Measurements from ENCODE around the gene MAPRE2.

MAPRE2 gene

GRCh38 chr18:35063875-35064690 is 22.9 kb downstream of the MAPRE2 start:
- no peak for DNase-seq

GRCh38 chr18:35067454-35067853 is 26.2 kb downstream of the MAPRE2 start:
- DNase-seq: no peak

DNA sequence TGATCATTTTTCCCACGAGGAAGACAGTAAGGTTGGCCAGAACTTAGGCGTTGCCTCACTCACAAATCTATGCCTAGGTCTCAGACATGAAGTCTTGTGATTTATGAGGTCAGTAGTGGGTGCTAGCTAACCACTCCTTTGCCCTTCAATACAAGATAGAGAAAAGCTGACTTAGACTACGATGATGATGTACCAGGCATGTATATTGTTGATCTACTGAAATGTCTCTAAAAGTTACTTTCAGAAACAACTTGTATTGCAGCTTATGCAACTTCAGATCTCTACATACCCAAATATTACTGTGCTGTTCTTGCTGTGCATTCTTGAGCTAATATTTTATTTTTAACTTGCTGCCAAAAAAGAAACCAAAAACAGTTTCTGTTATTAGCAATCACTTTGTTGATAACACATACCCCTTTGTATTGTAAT is 30.6 kb downstream of the MAPRE2 start:
- DNase-seq: no peak

GRCh38 chr18:35072616-35073015 is 31.4 kb downstream of the MAPRE2 start:
- no peak for DNase-seq

GRCh38 chr18:35073186-35074105 is 32.2 kb downstream of the MAPRE2 start:
- DNase-seq: no peak

DNA sequence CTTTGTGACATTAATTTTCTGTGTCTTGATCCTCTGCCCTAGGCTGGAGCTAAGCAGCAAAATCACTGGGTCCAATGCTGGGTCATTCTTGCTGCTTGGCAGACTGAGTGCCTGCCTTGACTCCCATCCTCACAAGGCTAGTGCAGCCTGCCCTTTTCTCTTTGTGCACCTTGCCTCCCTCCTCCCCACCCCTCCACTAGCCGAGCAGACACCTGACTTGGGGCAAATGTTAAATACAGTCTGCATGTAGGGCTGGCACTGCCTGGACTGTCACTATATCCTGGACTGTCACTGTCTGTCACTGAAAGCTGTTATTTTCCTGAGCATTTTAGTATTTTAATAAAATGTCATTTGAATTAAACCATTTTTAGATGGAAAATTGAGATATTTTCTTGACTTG is 33.4 kb downstream of the MAPRE2 start:
- DNase-seq: no peak

DNA sequence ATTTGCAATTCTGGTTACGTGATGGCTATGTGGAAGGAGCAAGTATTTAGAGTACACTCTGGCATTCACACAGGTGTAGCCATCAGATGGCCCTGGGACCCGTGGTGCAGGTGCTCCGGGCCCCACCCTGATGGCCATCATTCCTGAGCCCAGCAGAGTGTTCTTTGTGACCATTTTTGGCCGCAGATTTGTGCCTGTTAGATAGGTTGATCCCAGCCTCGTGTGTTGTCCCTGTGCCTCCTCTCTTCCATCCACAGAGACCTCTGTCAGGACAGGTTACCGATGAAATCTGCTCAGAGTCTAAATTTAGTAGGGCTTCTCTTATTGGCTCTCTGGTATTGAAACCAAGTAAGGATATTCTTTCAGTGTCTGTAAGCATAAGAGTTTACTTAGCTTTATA is 33.9 kb downstream of the MAPRE2 start:
- DNase-seq: no peak

- no peak for DNase-seq
These were observed 35.1 kb downstream of the MAPRE2 start for GRCh38 chr18:35076135-35076924.

DNA sequence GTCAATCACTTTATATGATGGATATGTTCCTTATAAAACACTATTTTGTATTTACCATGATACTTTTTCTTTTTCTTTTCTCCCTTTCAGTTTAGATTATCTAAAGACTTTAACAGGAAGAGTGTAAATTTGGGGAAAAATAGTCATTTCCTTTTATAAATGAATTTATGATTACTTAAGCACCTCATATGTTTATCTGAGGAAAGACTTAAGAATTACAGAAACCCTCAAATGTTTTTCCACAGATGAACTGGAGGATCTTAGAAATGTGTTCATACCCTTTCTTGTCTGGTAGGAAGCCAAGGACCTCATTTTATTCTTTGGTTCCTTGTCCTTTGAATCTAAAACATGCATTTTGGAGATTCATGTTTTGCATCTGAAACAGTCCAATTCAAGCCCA is 36.7 kb downstream of the MAPRE2 start:
- no peak for DNase-seq

DNA sequence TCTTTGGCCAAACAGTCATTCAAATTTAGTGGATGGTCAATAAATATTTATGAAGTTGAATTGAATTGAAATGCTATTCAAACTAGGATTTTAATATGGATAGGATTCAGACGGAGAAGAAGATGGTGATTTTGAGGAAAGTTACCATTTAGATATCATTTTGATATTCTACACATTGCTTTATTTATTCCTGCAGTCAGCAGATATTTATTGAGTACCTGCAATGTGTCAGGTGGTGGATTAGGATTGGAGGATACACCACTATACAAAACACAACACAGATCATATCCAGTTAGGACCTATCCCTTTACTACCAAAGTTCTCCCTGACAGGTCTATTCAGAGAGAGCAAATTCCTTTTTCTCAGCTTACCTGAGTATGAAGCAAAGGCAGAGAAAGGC is 38.8 kb downstream of the MAPRE2 start:
- no peak for DNase-seq

DNA sequence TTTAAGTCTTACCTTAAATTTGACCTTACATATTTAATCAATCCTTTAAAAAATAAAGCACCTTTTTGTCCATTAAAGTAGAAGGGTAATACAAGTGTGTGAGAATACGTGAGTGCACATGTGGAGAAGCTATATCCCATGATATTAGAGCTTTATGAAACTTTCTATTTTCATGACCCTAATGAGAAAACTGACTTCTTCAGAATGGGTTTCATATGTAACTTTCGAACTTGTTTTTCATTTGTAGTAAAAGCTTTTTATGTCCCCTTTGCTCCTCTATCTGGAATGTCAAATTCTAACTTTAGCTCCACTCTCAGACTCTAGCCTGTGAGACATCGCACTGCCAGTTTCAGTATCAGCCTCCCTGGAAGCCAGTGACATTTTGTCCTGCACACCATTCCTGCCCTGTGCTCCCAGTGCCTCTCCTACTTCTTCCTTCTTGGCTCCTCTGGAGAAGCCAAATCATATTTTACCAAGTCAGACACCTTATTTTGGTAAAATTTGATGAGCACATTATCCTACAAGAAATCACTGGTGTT is 42.0 kb downstream of the MAPRE2 start:
- no peak for DNase-seq

- no peak for DNase-seq
These were observed 43.6 kb downstream of the MAPRE2 start for GRCh38 chr18:35084494-35085449.

DNA sequence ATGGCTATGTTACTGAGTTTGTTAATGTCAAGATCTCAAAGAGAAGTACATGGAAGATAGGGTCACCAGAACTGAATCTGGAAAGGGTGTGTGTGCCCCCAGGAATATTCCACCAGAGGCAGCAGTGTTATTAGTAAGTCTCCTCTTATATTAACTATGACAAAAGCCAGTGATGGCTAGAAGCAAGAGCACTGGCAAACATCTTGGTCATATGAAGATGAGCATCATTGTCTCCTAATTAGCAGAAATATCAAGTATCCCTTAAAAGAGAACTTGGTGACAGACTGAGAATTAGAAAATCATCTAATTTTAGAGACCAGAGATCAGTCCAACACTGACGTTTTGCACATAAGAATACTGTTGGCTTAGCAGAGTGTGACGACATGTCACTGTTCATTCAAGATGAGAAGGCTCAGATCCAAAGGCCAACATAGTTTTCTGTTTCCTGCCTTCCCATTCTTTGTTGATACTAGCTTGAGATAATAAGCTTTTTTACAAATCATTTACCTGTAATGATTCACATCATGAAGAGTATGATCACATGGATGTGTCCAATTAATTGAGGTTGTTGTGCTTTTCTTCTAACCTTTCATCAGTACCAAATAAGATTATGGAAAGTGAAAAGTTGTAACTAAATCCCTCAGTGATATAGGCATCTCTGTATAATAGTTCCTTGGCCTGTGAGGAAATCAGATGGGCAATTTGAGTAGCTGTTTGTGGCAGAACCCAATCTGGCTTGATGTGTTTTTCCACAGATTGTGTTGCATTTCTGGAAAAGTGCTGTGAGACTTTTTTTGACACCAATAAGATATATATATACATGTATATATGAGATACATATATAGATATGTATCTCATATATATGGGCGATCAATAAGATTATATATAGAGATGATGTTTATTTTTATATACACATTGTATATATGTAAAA is 44.5 kb downstream of the MAPRE2 start:
- no peak for DNase-seq

DNA sequence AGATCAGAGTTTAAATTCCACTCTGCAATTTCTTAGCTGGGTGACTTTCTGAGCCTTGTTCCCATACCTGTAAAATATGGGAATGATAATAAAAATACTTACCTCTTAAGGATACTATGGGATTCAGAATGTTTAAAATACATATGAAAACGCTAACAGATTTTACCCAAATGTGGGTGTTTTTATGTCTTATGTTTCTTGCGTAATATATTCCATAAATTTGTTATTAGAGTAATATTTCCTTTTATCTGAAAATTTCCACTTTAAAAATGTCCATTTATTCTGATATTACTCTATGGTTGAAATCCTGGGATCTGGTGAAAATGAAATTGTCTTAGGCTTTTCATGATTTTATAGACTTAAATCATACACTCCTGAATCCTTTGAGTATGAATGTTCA is 45.5 kb downstream of the MAPRE2 start:
- DNase-seq: no peak

DNA sequence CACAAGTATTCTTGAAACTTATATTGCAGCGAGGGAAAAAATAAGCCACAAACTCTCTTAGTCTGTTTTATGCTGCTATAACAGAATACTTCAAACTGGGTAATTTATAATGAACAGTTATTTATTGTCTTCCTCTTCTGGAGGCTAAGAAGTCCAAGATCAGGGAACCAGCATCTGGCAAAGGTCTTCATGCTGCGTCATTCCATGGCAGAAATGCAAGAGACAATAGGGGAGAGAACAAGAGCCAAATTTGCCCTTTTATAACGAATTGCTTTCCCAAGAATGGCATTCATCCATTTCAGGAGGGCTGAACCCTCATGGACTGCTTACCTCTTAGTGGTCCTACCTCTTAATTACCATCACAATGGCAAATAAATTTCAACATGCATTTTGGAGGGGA is 46.5 kb downstream of the MAPRE2 start:
- DNase-seq: no peak

GRCh38 chr18:35088921-35089320 is 47.7 kb downstream of the MAPRE2 start:
- DNase-seq: no peak

DNA sequence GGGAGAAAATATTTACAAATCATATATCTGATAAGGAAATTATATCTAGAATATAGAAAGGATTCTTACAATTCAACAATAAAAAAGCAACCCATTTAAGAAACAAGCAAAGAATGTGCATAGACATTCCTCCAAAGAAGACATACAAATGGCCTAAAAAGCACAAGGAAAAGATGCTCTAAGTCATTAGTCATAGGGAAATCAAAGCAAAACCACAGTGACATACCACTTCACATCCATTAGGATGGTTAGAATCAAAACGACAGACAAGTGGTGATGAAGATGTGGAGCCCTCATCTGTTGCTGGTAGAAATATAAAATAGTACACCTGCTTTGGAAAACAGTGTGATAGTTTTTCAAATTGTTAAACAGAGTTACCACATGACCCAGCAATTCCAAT is 48.2 kb downstream of the MAPRE2 start:
- no peak for DNase-seq

GRCh38 chr18:35089891-35090550 is 48.8 kb downstream of the MAPRE2 start:
- DNase-seq: no peak

GRCh38 chr18:35091841-35092240 is 50.6 kb downstream of the MAPRE2 start:
- DNase-seq: no peak

Measured in left hindlimb (tissue), 1 donor.